IPS-18a (cell line): ENCODE data around the gene ANKRD40.

Source experiments
- H3K27ac ChIP-seq: one replicate; pipeline ENCODE4 v1.5.1; 2013; ENCODE audit warnings: low read length
- H3K27me3 ChIP-seq: one replicate; pipeline ENCODE4 v1.6.1; 2013; ENCODE audit warnings: mild to moderate bottlenecking, low read length; ENCODE audit not compliant: control insufficient read depth, insufficient read depth
- H3K36me3 ChIP-seq: one replicate; pipeline ENCODE4 v1.6.1; 2013; ENCODE audit warnings: low read depth, low read length; ENCODE audit not compliant: control insufficient read depth
- H3K4me1 ChIP-seq: one replicate; pipeline ENCODE4 v1.6.1; 2013; ENCODE audit warnings: low read depth, low read length; ENCODE audit not compliant: control insufficient read depth
- H3K4me3 ChIP-seq: one replicate; pipeline ENCODE4 v1.5.1; 2013; ENCODE audit warnings: low read length
- H3K9ac ChIP-seq: one replicate; pipeline ENCODE4 v1.6.1; 2013; ENCODE audit warnings: mild to moderate bottlenecking, low read length, moderate library complexity
- H3K9me3 ChIP-seq: one replicate; pipeline ENCODE4 v1.6.1; 2013; ENCODE audit warnings: low read depth, low read length; ENCODE audit not compliant: control insufficient read depth

ANKRD40 gene

DNA sequence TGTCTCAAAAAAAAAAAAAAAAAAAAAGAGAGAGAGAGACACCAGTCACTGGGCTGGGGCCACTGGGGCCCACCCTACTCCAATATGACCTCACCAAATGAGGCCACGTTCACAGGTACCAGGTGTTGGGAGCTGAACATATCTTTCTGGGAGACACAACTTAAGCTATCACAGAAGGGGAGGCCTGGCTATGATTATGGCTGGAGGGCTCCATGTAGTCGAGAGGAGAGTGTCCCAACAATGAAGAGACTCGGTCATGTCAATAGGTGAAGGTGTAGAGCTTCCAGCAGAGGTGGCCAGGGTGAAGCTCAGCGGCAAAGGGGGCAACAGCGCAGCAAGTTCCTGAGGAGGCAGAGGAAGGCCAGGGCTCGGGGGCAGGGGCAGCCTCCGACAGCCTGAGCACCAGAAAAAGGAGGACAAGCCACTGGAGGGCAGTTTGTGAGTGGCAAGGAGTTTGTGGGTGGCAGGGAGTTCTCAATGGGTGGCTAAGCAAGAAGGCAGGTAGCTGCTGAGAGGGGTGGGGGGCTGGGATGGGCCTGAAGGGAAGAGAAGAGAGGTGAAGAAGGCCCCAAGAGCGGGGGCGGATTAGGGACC, 45.0 kb downstream of the ANKRD40 start:
- no peaks in the 10 kb centered on the region for H3K9me3 ChIP-seq
- peaks cover 4% of the 10 kb centered on the region for H3K4me1 ChIP-seq
- no peaks in the 10 kb centered on the region for H3K36me3 ChIP-seq
- no peaks in the 10 kb centered on the region for H3K27me3 ChIP-seq
- H3K4me3 ChIP-seq = no peak overlapping the region
- H3K27ac ChIP-seq = no peak overlapping the region
- no peak overlapping the region for H3K9ac ChIP-seq

DNA sequence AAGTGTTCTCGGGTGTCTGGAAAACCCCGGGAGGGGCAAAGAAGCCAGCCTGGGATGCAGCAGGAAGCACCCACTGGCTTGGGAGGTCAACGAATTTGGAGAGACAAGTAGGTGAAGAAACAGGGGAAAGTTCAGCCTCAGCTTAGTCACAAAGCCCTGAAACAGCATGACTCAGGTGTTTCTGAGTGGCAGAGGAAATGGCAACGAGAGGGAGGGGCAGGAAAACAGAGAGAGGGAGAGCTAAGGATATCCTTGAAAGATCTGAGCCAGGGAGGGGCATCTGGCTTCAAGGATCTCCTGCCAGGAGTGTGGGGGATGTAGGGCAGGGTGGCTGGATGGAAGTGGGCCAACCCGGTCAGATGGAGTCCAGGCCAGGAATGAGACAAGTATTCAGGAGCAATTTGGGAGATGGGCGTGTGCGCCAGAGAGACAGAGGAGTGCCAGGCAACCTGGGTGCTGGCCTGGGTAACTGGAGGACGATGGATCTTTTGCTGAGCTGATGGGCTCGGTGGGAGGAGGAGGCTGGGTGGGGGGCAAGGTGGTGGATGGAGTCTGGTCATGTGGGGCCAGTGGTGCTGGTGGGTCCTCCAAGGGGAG, 45.8 kb downstream of the ANKRD40 start:
- H3K27me3 ChIP-seq = no peaks in the 10 kb centered on the region
- no peak overlapping the region for H3K9ac ChIP-seq
- no peaks in the 10 kb centered on the region for H3K36me3 ChIP-seq
- H3K4me3 ChIP-seq = no peak overlapping the region
- H3K9me3 ChIP-seq = no peaks in the 10 kb centered on the region
- peaks cover 4% of the 10 kb centered on the region for H3K4me1 ChIP-seq
- no peak overlapping the region for H3K27ac ChIP-seq

DNA sequence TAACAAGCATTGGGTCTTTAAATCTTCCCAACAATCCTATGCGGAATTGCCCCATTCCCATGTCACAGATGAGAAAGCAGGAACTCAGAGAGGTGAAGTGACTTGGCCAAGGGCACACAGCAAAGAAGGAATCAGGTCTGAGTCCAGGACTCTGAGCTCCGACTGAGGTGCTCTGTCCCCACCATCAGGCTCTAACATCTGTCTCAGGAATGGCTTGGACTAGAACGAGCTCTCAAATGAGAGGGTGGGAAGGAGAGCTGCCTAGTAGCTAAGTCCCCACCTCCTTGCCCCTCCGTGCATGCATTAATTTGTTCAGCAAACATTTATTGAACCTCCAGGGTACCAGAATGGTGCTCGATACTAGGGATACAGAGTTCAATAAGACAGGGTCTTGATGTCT, 46.4 kb downstream of the ANKRD40 start:
- Histone ChIP-seq H3K27ac (no peak overlapping the region), H3K9ac (no peak overlapping the region), H3K9me3 (no peaks in the 10 kb centered on the region), H3K27me3 (no peaks in the 10 kb centered on the region), H3K36me3 (no peaks in the 10 kb centered on the region), H3K4me3 (no peak overlapping the region), H3K4me1 (peaks cover 4% of the 10 kb centered on the region)

DNA sequence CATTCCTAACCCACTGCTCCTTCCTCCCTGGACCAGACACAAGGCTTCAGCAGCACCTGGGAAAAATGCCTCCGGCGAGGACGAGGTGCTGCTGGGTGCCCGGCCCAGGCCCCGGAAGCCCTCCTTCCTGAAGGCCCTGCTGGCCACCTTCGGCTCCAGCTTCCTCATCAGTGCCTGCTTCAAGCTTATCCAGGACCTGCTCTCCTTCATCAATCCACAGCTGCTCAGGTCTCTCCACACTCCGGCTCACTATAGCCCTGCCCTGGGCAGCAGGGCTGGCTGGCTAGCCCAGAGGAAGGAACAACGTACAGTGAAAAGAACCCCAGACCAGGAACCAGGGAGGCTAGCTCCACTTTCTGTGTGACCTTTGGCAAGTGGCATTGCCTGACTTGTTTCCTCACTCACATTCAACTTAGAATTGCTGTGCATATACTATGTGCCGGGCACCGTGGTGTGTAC, 46.8 kb downstream of the ANKRD40 start:
- Histone ChIP-seq H3K9me3 (no peaks in the 10 kb centered on the region), H3K27ac (no peak overlapping the region), H3K4me1 (peaks cover 4% of the 10 kb centered on the region), H3K36me3 (no peaks in the 10 kb centered on the region), H3K27me3 (no peaks in the 10 kb centered on the region), H3K4me3 (no peak overlapping the region), H3K9ac (no peak overlapping the region)

DNA sequence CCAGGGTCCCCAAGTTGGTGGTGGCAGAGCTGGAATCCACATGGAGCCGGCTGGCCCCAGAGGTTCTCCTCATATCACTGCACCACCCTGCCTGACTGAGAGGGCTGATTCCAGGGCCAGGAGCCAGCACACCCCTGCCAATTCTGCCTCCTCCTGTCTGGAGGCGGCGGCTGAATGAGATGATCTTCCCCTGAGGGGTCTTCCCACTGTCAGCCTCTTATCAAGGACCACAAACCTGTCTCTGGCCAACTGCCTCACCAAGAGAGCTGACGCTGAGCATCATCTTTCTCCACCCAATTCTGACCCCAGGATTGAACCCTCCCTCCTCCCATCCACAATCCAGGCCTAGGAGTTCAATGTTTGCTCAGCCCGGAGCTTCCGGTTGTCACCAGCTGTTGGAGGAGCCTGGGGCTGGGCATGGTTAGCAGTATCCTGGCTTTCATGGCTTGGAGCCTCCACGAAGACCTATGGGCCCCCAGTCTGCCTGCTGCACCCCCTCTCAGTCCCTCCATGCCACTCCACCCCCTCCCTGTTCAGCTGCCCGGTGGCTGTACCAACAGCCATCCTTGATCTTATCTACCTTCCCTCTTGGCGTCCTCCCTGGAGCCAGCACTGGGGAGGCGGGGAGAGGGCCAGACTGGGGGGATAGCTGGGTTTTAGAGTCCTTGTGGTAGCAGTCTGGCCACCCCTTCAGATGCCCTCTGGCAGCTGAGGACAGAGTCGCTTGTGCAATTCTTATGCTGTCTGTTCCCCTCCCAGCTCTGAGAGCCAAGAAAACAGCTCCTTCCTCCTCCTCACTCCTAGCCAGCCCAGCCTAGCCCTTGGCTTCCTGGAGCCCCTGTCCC, 47.5 kb downstream of the ANKRD40 start:
- Histone ChIP-seq H3K4me1 (peaks cover 4% of the 10 kb centered on the region), H3K4me3 (no peak overlapping the region), H3K27ac (no peak overlapping the region), H3K27me3 (no peaks in the 10 kb centered on the region), H3K36me3 (no peaks in the 10 kb centered on the region), H3K9me3 (no peaks in the 10 kb centered on the region), H3K9ac (no peak overlapping the region)

DNA sequence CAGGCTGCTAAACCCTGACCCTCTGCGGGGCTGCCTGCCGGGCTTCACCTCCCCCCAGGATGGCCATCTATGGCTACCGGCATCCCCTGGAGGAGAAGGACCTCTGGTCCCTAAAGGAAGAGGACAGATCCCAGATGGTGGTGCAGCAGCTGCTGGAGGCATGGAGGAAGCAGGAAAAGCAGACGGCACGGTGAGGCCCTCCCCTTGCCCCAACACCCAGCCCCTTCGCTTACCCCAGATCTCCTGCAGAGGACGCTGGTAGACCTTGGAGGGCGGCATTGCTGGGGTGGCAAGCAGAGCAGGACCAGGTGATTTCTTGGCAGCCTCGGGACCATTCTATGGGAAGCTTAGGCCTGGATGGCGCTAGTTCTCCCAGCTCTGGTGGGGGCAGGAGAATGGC, 48.5 kb downstream of the ANKRD40 start:
- no peak overlapping the region for H3K27ac ChIP-seq
- no peaks in the 10 kb centered on the region for H3K36me3 ChIP-seq
- no peak overlapping the region for H3K4me3 ChIP-seq
- H3K9ac ChIP-seq = no peak overlapping the region
- H3K27me3 ChIP-seq = no peaks in the 10 kb centered on the region
- H3K9me3 ChIP-seq = no peaks in the 10 kb centered on the region
- peaks cover 4% of the 10 kb centered on the region for H3K4me1 ChIP-seq

DNA sequence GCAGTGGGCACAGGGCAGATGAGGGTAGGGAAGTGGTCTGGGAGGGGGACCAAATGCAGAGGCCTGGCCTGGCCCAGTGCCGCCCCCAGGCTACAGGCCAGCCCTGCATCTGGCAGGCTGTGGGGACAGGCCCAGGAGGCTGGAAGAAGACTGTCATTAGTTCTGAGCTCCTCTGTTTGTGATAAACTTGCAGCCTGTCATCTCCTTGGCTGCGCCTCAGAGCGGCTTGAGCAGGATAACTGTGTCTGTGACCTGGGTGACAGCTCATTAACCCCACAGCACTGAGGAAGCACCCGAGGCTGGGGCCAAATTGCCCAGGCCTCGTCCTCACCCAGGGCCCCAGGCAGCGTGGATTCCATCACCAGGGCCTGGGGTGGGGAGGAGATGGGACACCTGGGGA, 49.1 kb downstream of the ANKRD40 start:
- no peak overlapping the region for H3K27ac ChIP-seq
- no peaks in the 10 kb centered on the region for H3K36me3 ChIP-seq
- H3K9ac ChIP-seq = no peak overlapping the region
- H3K4me3 ChIP-seq = no peak overlapping the region
- no peaks in the 10 kb centered on the region for H3K27me3 ChIP-seq
- H3K9me3 ChIP-seq = no peaks in the 10 kb centered on the region
- peaks cover 4% of the 10 kb centered on the region for H3K4me1 ChIP-seq

DNA sequence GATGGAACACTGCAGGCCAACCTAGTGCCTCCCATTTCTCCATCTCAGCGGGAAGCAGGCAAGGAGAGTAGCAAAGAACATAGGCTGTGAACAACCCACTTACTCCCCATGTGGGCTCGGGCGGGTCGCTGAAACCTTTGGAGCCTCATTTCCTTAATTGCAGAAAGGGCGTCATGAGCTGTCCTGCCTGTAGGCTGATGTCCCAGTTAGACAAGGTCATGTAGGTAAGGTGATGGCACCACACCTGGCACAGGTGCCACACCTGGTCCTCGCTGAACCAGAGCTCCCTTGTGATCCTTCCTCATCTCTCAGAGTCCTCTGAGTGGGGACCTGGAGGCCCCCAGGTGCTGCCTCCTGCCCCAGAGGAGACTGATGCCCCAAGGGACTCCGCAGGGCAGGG, 50.1 kb downstream of the ANKRD40 start:
- H3K9ac ChIP-seq = no peak overlapping the region
- no peak overlapping the region for H3K27ac ChIP-seq
- H3K36me3 ChIP-seq = no peaks in the 10 kb centered on the region
- H3K9me3 ChIP-seq = no peaks in the 10 kb centered on the region
- peaks cover 4% of the 10 kb centered on the region for H3K4me1 ChIP-seq
- no peaks in the 10 kb centered on the region for H3K27me3 ChIP-seq
- H3K4me3 ChIP-seq = no peak overlapping the region

DNA sequence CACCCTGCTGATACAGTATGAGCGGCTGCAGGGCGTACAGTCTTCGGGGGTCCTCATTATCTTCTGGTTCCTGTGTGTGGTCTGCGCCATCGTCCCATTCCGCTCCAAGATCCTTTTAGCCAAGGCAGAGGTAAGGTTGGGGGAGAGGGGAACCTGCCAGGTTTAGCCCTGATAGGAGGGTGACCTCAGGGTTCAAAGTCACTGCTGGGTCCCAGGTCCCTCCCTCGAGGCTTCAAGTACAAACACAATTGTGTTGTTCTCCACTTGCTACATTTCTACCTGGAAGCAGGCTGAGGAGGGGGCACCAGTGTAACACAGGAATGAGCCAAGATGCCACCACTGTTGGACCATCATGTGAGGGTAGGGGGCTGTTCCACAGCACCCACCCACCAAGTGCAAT, 50.7 kb downstream of the ANKRD40 start:
- peaks cover 4% of the 10 kb centered on the region for H3K4me1 ChIP-seq

DNA sequence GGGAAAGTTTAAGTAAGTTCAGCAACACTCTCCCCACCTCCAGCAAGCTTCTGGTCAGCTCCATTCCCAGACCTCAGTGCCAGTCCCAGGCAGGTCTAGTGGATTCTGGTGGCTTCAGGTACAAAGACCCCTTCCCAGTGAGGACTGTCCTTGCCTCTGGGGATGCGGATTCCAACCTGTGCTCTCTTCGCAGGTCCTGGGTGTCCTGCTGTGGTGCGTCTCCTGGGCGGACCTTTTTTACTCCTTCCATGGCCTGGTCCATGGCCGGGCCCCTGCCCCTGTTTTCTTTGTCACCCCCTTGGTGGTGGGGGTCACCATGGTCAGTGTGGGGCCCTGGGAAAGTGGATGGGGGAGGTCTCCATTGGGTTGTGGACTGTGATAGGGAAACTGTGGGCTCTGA, 51.2 kb downstream of the ANKRD40 start:
- H3K4me1 ChIP-seq = peaks cover 2% of the 10 kb centered on the region
- no peak overlapping the region for H3K9ac ChIP-seq
- no peaks in the 10 kb centered on the region for H3K9me3 ChIP-seq
- no peak overlapping the region for H3K27ac ChIP-seq
- H3K4me3 ChIP-seq = no peak overlapping the region
- H3K36me3 ChIP-seq = no peaks in the 10 kb centered on the region
- no peaks in the 10 kb centered on the region for H3K27me3 ChIP-seq

More for the DNA sequence above, 50.7 kb downstream of the ANKRD40 start:
- no peaks in the 10 kb centered on the region for H3K36me3 ChIP-seq
- H3K27ac ChIP-seq = no peak overlapping the region
- H3K27me3 ChIP-seq = no peaks in the 10 kb centered on the region
- no peak overlapping the region for H3K4me3 ChIP-seq
- H3K9me3 ChIP-seq = no peaks in the 10 kb centered on the region
- no peak overlapping the region for H3K9ac ChIP-seq

DNA sequence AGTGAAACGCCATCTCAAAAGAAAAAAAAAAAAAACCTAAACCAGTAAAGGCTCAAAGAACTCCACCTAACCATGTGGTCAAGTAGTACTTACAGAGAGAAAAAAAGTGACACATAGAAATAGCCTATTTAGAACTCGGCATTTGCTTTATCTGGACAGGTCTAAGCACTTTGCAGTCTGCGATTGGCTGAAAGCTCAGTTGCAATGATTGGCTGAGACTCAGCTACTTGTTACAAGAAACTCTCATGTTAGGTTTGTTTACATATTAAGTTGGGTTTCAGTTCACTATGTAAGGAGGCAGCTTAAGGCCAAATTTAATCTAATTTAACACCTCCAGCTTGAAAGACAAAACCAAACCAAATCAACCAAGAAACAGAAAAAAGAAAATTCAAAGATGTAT, 54.0 kb downstream of the ANKRD40 start:
- H3K9me3 ChIP-seq = no peaks in the 10 kb centered on the region
- H3K27ac ChIP-seq = no peak overlapping the region
- no peaks in the 10 kb centered on the region for H3K27me3 ChIP-seq
- no peak overlapping the region for H3K4me3 ChIP-seq
- H3K36me3 ChIP-seq = no peaks in the 10 kb centered on the region
- H3K4me1 ChIP-seq = no peaks in the 10 kb centered on the region
- H3K9ac ChIP-seq = no peak overlapping the region
